ENCODE data around the gene LRCH2.

DNA sequence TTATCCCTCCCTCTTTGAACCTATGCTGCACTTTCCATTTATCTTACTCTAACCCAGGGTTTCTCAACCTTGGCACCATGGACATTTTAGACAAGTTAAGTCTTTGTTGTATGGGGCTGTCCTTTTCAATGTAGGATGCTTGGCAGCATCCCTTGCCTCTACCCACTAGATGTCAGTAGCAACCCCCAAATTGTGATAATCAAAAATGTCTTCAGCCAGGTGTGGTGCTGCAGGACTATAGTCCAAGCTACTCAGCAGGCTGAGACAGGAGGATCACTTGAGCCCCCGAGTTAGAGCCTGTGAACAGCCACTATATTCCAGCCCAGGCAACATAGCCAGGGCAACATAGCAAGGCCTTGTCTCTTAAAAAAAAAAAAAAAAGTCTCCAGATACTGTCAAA lies 7.0 kb downstream of the LRCH2 start:
- TF ChIP-seq, protein P1, sequence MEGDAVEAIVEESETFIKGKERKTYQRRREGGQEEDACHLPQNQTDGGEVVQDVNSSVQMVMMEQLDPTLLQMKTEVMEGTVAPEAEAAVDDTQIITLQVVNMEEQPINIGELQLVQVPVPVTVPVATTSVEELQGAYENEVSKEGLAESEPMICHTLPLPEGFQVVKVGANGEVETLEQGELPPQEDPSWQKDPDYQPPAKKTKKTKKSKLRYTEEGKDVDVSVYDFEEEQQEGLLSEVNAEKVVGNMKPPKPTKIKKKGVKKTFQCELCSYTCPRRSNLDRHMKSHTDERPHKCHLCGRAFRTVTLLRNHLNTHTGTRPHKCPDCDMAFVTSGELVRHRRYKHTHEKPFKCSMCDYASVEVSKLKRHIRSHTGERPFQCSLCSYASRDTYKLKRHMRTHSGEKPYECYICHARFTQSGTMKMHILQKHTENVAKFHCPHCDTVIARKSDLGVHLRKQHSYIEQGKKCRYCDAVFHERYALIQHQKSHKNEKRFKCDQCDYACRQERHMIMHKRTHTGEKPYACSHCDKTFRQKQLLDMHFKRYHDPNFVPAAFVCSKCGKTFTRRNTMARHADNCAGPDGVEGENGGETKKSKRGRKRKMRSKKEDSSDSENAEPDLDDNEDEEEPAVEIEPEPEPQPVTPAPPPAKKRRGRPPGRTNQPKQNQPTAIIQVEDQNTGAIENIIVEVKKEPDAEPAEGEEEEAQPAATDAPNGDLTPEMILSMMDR (IDR thresholded peaks at IDR 0.05 in 4 of 5, conservative IDR thresholded peaks at IDR 0.05 in 1 of 5) = no peak
- TF ChIP-seq POLR2A (IDR thresholded peaks at IDR 0.05) = no peak
